Urinary bladder (tissue), 4 donors: ENCODE results near the gene NEDD4. TPM values are rescaled to one million over a fixed set of nuclear protein-coding genes. Genes with fewer than 3 reads are reported as not detected.
"Not testable (repeated sequence)": the region's sequence is repeated elsewhere in the genome, so short reads cannot be mapped to it uniquely, and the experiment has no call there.

ENCODE experiments used
- DNase-seq: peaks from one replicate; pipeline ENCODE4 v3.0.0-alpha.2; 2015; ENCODE audit errors: extremely low spot score
- H3K27ac ChIP-seq: one replicate; pipeline ENCODE4 v1.5.1; 2013; ENCODE audit warnings: low read depth, mild to moderate bottlenecking, moderate library complexity
- H3K36me3 ChIP-seq: one replicate; pipeline ENCODE4 v1.6.1; 2013; ENCODE audit warnings: mild to moderate bottlenecking, moderate library complexity; ENCODE audit not compliant: insufficient read depth
- H3K4me1 ChIP-seq: one replicate; pipeline ENCODE4 v1.6.1; 2013; ENCODE audit warnings: mild to moderate bottlenecking, moderate library complexity; ENCODE audit not compliant: insufficient read depth
- H3K4me3 ChIP-seq: one replicate; pipeline ENCODE4 v1.5.1; 2013; ENCODE audit warnings: low read depth, low read length
- WGBS: extraction: QIAGEN DNeasy Blood & Tissue Kit; methylation state at CpG from one replicate; pipeline ENCODE4 v1.1.7; 2013; 5-methylcytosine and 5-hydroxymethylcytosine counted together
- polyA plus RNA-seq: library from polyadenylated mRNA; stranded (reverse); fragments of 200-250 nt; gene quantifications from one replicate; pipeline ENCODE4 v1.2.3, GENCODE V29; 2013
- total RNA-seq: library from RNA; depleted of rRNA; stranded (reverse); fragments of >200 nt; gene quantifications from one replicate; pipeline ENCODE4 v1.2.3, GENCODE V29; 2014
- donor health status: healthy with polysubstance abuse.
- donor health status: healthy.

Gene NEDD4
- total and polyA plus RNA-seq, 2 donors = 12.4 to 51.2 TPM

DNA sequence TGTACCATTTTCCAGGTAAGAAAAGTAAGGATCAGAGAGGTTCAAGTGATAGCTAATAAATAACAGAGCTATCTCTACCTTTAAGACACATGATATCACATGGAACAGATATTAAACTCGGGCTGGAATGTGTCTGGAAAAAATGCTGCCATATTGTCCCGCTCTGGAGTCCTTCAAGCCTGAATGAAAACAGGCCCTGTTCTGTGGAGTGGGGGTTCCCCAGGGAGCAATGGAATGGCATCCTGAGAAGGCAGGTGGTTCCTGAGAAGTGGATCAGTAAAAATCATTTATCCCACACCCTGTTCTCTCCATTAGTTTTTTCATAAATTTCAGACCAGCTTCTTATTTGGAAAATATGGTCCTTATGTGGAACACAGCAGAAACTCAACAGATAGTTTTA lies 193.2 kb downstream of the NEDD4 start:
- Histone ChIP-seq H3K4me3 (no peak overlapping the region), H3K4me1 (no peaks in the 10 kb centered on the region), H3K36me3 (no peaks in the 10 kb centered on the region), H3K27ac (no peak overlapping the region)
- DNase-seq = no peak
- WGBS = 75% methylated on average over 2 of the region's 2 CpGs

DNA sequence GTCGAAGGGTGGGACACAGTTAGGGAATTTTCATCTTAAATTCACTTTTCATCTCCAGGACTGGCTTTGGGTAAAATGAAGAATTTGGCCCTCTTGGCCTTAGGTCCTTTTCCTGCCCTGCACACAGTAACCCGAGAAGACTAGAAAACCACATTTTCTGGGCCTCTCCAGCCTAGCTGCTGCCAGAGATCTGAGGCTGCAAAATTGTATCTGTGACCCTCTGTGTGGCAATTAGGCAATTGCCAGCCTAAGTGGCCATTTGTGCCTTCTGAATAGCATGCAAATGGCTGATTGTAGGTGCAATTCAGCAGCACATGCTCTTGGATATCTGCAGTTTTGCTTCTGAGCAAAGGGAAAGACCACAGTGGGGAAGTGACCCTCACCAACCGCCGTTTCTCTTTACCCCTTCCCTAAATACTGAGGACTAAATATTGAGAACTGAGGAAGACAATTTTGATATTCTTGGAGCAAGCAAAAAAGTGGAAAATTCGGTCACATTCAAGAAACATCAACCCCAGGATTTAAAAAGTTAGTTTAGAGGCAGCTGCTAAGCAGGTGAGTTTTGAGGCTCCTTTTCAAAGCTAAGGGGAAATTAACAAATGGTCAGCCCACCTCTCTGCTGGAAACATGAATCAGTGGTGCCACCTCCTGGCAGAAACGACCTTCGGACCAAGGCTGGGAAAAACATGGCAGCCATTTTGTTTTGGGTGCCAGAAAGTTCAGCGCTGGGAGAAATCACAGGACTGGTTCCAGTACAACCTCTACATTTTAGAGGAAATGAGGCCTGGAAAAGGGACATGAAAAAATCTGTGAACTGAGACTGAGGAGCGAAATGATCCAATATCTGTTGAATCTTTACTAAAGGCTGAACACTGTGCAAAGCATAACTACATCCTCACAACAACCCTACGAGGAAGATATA lies 193.9 kb downstream of the NEDD4 start:
- Histone ChIP-seq H3K27ac (no peak overlapping the region), H3K4me1 (no peaks in the 10 kb centered on the region), H3K36me3 (no peaks in the 10 kb centered on the region), H3K4me3 (no peak overlapping the region)
- DNase-seq = no peak
- 47% methylated on average over 10 of the region's 10 CpGs for WGBS

- Histone ChIP-seq H3K4me3 (no peak overlapping the region), H3K27ac (no peak overlapping the region), H3K4me1 (no peaks in the 10 kb centered on the region), H3K36me3 (no peaks in the 10 kb centered on the region)
- WGBS = 32% methylated on average over 4 of the region's 4 CpGs
- no peak for DNase-seq
These were observed 197.0 kb downstream of the NEDD4 start for GRCh38 chr15:55796321-55796965.

DNA sequence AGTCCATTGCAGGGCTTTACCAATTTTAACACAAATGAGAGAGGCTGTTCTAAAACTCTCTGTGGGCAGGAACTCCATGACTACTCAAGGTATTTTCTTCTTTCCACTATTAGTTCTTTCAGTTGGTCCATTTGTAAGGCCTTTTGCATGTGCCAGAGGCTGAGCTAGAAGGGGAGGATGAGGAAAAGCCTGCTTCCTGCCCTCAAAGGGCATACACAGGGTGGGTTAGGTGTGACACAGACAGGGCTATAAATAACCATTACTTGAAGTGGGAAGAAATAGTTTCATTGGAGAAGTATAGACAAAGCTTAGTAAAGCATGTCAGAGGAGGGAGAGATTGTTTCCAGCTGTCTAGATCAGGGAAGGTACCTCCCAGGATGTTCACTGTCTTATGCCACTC lies 198.4 kb downstream of the NEDD4 start:
- no peak for DNase-seq
- H3K36me3 ChIP-seq = no peaks in the 10 kb centered on the region

GRCh38 chr15:55791551-55792400 lies 201.6 kb downstream of the NEDD4 start:
- 84% methylated on average over 3 of the region's 3 CpGs for WGBS
- H3K4me1 ChIP-seq = no peaks in the 10 kb centered on the region

More for the DNA sequence above, 198.4 kb downstream of the NEDD4 start:
- Histone ChIP-seq H3K4me1 (no peaks in the 10 kb centered on the region), H3K27ac (no peak overlapping the region), H3K4me3 (no peak overlapping the region)

DNA sequence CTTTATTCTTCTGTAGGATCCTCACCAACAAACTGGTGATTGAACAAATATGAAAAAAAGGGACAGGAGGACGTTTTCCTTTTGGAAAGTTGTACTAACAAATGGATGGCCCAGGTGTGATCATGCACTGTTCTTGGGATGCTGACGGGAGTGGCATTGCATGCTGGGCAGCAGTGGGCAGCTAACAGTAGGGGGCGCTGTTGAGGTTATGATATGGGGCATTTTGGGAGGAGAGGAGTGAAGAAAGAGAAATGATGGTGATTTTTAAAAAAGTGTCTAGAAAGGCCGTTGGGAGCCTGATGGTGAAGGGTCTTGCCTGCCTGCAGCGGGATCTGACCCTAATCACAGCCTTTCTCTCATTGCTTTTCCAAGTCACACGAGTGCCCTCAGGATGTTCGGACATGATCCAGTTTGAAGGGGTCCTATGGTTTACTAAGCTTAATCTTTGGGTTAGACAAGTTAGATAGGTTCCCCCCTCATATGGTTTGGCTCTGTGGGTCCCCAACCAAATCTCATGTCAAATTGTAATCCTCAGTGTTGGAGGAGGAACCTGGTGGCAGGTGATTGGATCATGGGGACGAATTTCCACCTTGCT lies 204.2 kb downstream of the NEDD4 start:
- 86% methylated on average over 8 of the region's 8 CpGs for WGBS
- Histone ChIP-seq H3K36me3 (no peaks in the 10 kb centered on the region), H3K27ac (no peak overlapping the region), H3K4me3 (no peak overlapping the region), H3K4me1 (no peaks in the 10 kb centered on the region)
- DNase-seq = no peak

More at GRCh38 chr15:55791551-55792400, 201.6 kb downstream of the NEDD4 start:
- Histone ChIP-seq H3K36me3 (no peaks in the 10 kb centered on the region), H3K27ac (no peak overlapping the region), H3K4me3 (no peak overlapping the region)
- DNase-seq = no peak

GRCh38 chr15:55786341-55786740 lies 207.1 kb downstream of the NEDD4 start:
- no peak for DNase-seq
- H3K4me1 ChIP-seq = no peaks in the 10 kb centered on the region
- no peak overlapping the region for H3K27ac ChIP-seq
- no peak overlapping the region for H3K4me3 ChIP-seq
- 84% methylated on average over 3 of the region's 3 CpGs for WGBS
- H3K36me3 ChIP-seq = no peaks in the 10 kb centered on the region

- not testable (repeated sequence) for H3K4me3 ChIP-seq, H3K4me1 ChIP-seq, H3K27ac ChIP-seq, DNase-seq, H3K36me3 ChIP-seq
- WGBS = 94% methylated on average over 9 of the region's 9 CpGs
These were observed 207.8 kb downstream of the NEDD4 start for GRCh38 chr15:55785593-55785992.

DNA sequence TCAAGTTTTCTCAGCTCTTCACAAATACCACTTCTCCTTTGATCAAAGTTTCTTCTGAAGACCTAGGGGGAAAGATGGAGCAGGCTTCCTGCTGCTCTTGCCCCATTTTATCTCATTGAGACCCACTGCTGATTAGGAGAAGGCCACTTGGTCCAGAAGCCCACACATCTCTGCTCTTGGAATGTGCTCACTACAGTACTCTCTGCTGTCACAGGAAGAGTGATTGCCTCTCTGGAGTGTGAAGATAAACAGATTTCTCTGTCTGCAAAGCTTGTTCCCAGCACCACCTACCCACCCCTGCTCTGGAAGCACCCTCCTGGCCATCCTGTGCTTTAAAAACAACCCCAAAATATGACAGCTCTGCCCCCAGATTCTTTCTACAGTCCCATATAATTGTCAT lies 209.1 kb downstream of the NEDD4 start:
- Histone ChIP-seq H3K36me3 (no peaks in the 10 kb centered on the region), H3K4me3 (no peak overlapping the region), H3K27ac (no peak overlapping the region), H3K4me1 (no peaks in the 10 kb centered on the region)
- DNase-seq = no peak

DNA sequence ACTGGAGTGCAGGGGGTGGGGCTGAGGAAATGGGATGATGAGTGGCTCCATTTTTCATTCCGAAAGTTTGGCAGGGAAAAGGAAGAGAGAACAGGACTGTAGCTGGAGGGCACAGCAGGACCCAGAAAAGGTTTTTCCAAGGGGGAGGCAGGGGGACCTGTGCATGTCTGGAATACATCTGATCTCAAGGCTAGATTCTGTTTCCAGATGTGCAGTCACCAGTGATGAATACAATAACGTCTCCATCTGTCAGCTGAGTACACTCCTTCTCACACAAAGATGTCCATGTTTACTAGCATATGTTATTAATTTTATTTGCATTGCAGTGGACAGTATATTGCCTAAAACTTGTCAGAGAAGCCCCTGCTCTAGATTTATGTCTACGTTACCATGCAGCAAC lies 210.5 kb downstream of the NEDD4 start:
- 62% methylated on average over 3 of the region's 3 CpGs for whole genome bisulfite sequencing
- Histone ChIP-seq H3K4me3 (no peak overlapping the region), H3K36me3 (no peaks in the 10 kb centered on the region), H3K27ac (no peak overlapping the region), H3K4me1 (no peaks in the 10 kb centered on the region)
- DNase-seq = no peak

- Histone ChIP-seq H3K27ac (no peak overlapping the region), H3K36me3 (no peaks in the 10 kb centered on the region), H3K4me3 (no peak overlapping the region), H3K4me1 (no peaks in the 10 kb centered on the region)
- no peak for DNase-seq
- WGBS = 43% methylated on average over 1 of the region's 2 CpGs
These were observed 213.1 kb downstream of the NEDD4 start for GRCh38 chr15:55780292-55780691.

- no peak for DNase-seq
- H3K27ac ChIP-seq = no peak overlapping the region
- 85% methylated on average over 3 of the region's 3 CpGs for WGBS
- H3K4me1 ChIP-seq = no peaks in the 10 kb centered on the region
- no peaks in the 10 kb centered on the region for H3K36me3 ChIP-seq
- H3K4me3 ChIP-seq = no peak overlapping the region
These were observed 214.5 kb downstream of the NEDD4 start for GRCh38 chr15:55778932-55779331.
